ENCODE measurements around the gene SLC30A5. TPM values are rescaled to one million over a fixed set of nuclear protein-coding genes. Genes with fewer than 3 reads are reported as not detected.

The SLC30A5 gene
- total RNA-seq, 1 donor from 2014 or later: 45.6 TPM

DNA sequence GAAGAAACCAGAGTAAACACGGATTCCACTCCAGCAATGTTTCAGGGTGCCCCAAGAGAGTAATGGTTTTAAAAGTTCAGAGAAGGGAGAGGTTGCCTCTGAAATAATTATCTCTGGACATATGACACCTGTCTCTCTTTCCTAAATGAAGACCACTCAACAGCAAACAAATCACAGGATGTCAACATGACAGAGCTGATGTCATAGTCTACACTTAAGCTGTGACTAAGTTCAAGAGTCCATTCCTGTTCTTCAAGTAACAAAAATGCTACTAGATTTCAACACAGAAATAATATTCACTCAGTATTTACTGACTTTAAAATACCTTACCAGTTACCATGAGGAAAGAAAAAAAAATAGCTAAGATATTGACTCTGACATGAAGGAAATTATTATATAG, 44.7 kb upstream of the SLC30A5 start:
- H3K27me3 Mint-ChIP-seq (ENCODE audit: insufficient read depth, low read depth): no peaks in the 10 kb centered on the region
- no peak overlapping the region for H3K9ac ChIP-seq
- no peak overlapping the region for H2AFZ ChIP-seq (replicated peaks)
- H3K27me3 ChIP-seq: no peaks in the 10 kb centered on the region
- DNase-seq (ENCODE audit: low spot score): no peak
- H3K4me3 Mint-ChIP-seq: no peak overlapping the region
- H3K9me3 Mint-ChIP-seq: no peaks in the 10 kb centered on the region
- no peaks in the 10 kb centered on the region for H3K36me3 Mint-ChIP-seq
- H3K4me1 Mint-ChIP-seq: peaks cover 3% of the 10 kb centered on the region
- TF ChIP-seq, protein P1, sequence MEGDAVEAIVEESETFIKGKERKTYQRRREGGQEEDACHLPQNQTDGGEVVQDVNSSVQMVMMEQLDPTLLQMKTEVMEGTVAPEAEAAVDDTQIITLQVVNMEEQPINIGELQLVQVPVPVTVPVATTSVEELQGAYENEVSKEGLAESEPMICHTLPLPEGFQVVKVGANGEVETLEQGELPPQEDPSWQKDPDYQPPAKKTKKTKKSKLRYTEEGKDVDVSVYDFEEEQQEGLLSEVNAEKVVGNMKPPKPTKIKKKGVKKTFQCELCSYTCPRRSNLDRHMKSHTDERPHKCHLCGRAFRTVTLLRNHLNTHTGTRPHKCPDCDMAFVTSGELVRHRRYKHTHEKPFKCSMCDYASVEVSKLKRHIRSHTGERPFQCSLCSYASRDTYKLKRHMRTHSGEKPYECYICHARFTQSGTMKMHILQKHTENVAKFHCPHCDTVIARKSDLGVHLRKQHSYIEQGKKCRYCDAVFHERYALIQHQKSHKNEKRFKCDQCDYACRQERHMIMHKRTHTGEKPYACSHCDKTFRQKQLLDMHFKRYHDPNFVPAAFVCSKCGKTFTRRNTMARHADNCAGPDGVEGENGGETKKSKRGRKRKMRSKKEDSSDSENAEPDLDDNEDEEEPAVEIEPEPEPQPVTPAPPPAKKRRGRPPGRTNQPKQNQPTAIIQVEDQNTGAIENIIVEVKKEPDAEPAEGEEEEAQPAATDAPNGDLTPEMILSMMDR (IDR thresholded peaks at IDR 0.05): no peak
- TF ChIP-seq EZH2 (IDR thresholded peaks at IDR 0.05) (no peak), EZH2phosphoT487 (IDR thresholded peaks at IDR 0.05) (no peak)
- H3K4me2 ChIP-seq: no peak overlapping the region
- H3K4me1 ChIP-seq: no peaks in the 10 kb centered on the region
- H3K27ac ChIP-seq: no peak overlapping the region
- no peak overlapping the region for H3K4me3 ChIP-seq
- H3K27ac Mint-ChIP-seq: no peak overlapping the region
- H3K36me3 ChIP-seq: no peaks in the 10 kb centered on the region
- H3K9me3 ChIP-seq (ENCODE audit: low read depth): no peaks in the 10 kb centered on the region
- H4K20me1 ChIP-seq (ENCODE audit: low read depth): no peaks in the 10 kb centered on the region
- no peaks in the 10 kb centered on the region for H3K79me2 ChIP-seq (ENCODE audit: low read depth)
- H3F3A ChIP-seq (ENCODE audit: low read depth): no peaks in the 10 kb centered on the region

DNA sequence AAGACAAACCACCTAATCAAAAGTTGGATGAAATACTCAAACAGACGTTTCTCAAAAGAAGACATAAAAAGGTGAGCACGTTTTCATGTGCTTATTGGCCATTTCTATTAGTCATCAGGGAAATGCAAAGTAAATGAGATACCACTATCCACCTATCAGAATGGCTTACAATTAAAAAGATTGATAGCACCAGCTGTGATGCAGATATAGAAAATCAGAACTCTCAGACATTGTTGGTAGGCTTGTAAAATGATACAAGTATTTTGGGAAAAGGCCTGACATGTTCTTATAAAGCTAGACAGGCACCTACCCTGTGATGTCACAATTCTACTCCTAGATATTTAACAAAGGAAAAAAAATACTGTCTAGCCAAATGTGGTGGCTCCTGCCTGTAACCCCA, 44.0 kb upstream of the SLC30A5 start:
- no peak overlapping the region for H2AFZ ChIP-seq (replicated peaks)
- H3K79me2 ChIP-seq (ENCODE audit: low read depth): no peaks in the 10 kb centered on the region
- Mint-ChIP-seq H3K4me3 (no peak overlapping the region), H3K27ac (no peak overlapping the region), H3K27me3 (ENCODE audit: insufficient read depth, low read depth) (no peaks in the 10 kb centered on the region), H3K9me3 (no peaks in the 10 kb centered on the region), H3K4me1 (peaks cover 3% of the 10 kb centered on the region), H3K36me3 (no peaks in the 10 kb centered on the region)
- no peak overlapping the region for H3K9ac ChIP-seq
- no peaks in the 10 kb centered on the region for H3F3A ChIP-seq (ENCODE audit: low read depth)
- no peak overlapping the region for H3K27ac ChIP-seq
- no peaks in the 10 kb centered on the region for H4K20me1 ChIP-seq (ENCODE audit: low read depth)
- no peaks in the 10 kb centered on the region for H3K9me3 ChIP-seq (ENCODE audit: low read depth)
- H3K4me2 ChIP-seq: no peak overlapping the region
- no peaks in the 10 kb centered on the region for H3K36me3 ChIP-seq
- no peaks in the 10 kb centered on the region for H3K27me3 ChIP-seq
- no peak overlapping the region for H3K4me3 ChIP-seq
- DNase-seq (ENCODE audit: low spot score): no peak
- TF ChIP-seq EZH2phosphoT487 (IDR thresholded peaks at IDR 0.05): no peak
- no peak for TF ChIP-seq EZH2 (IDR thresholded peaks at IDR 0.05)
- TF ChIP-seq, protein P1 (IDR thresholded peaks at IDR 0.05): no peak
- no peaks in the 10 kb centered on the region for H3K4me1 ChIP-seq

DNA sequence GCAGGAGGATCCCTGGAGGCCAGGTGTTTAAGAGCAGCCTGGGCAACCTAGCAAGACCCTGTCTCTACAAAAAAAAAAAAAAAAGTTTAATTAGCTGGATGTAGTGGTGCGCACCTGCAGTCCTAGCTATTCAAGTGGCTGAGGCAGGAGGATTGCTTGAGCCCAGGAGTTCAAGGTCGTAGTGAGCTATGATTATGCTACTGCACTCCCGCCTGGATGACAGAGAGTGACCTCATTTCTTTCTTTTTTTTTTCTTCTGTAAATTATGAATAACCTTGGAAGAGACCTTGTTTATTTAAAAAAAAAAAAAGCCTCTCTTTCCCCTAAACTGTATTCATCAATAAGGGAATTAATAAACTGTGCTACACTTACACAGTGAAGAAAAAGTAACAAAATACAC, 43.6 kb upstream of the SLC30A5 start:
- Mint-ChIP-seq H3K36me3 (no peaks in the 10 kb centered on the region), H3K4me3 (no peak overlapping the region), H3K27me3 (ENCODE audit: insufficient read depth, low read depth) (peaks cover 3% of the 10 kb centered on the region), H3K27ac (no peak overlapping the region), H3K9me3 (no peaks in the 10 kb centered on the region), H3K4me1 (peaks cover 3% of the 10 kb centered on the region)
- Histone ChIP-seq H3K4me2 (no peak overlapping the region), H3K4me3 (no peak overlapping the region), H3K4me1 (no peaks in the 10 kb centered on the region), H3K27me3 (no peaks in the 10 kb centered on the region), H3F3A (ENCODE audit: low read depth) (no peaks in the 10 kb centered on the region), H3K9ac (no peak overlapping the region), H3K36me3 (no peaks in the 10 kb centered on the region), H2AFZ (replicated peaks) (no peak overlapping the region), H3K27ac (no peak overlapping the region), H3K9me3 (ENCODE audit: low read depth) (no peaks in the 10 kb centered on the region), H3K79me2 (ENCODE audit: low read depth) (no peaks in the 10 kb centered on the region), H4K20me1 (ENCODE audit: low read depth) (no peaks in the 10 kb centered on the region)
- no peak for DNase-seq (ENCODE audit: low spot score)
- TF ChIP-seq EZH2phosphoT487 (IDR thresholded peaks at IDR 0.05): no peak
- no peak for TF ChIP-seq EZH2 (IDR thresholded peaks at IDR 0.05)
- TF ChIP-seq, protein P1 (IDR thresholded peaks at IDR 0.05): no peak

Measured in neural progenitor cell (in vitro differentiated cells).